Kidney (tissue), 14 donors: ENCODE measurements around the gene MOGAT3. TPM values are rescaled to one million over a fixed set of nuclear protein-coding genes. Genes with fewer than 3 reads are reported as not detected.
A peak's percentile ranks its signal among the peaks of the same experiment; 100 is the strongest.

Experiments
- DNase-seq, 5 donors: peaks; one replicate each; pipeline ENCODE4 v3.0.0-alpha.2; 2013 to 2020
- FAIRE-seq: peaks from 2 replicates; lab custom pipeline; 2012; peaks lifted over from hg19 to GRCh38; lab: Jason Lieb, UNC
- H3K27ac ChIP-seq, 2 donors: one replicate each; pipeline ENCODE4 v1.7.0; 2013; ENCODE audit warnings: low read depth in 2 of 2, low read length in 2 of 2, inconsistent platforms in 1 of 2
- H3K27me3 ChIP-seq: one replicate; pipeline ENCODE4 v1.7.1; 2013; ENCODE audit warnings: low read length, inconsistent platforms; ENCODE audit not compliant: control insufficient read depth, insufficient read depth
- H3K36me3 ChIP-seq, 3 donors: one replicate each; pipeline versions ENCODE4 v1.7.0 to v1.7.1; 2013; ENCODE audit warnings: low read length in 3 of 3, control low read depth in 1 of 3, inconsistent platforms in 1 of 3; ENCODE audit not compliant: insufficient read depth in 3 of 3, control insufficient read depth in 2 of 3
- H3K4me1 ChIP-seq, 3 donors: one replicate each; pipeline versions ENCODE4 v1.7.0 to v1.7.1; 2013; ENCODE audit warnings: low read length in 3 of 3, inconsistent platforms in 1 of 3, low read depth in 1 of 3; ENCODE audit not compliant: control insufficient read depth in 2 of 3, insufficient read depth in 2 of 3
- H3K4me3 ChIP-seq, 3 donors: one replicate each; pipeline versions ENCODE4 v1.7.0 to v1.8.1; 2013; ENCODE audit warnings: low read length in 3 of 3, control low read depth in 1 of 3, inconsistent platforms in 1 of 3
- H3K9ac ChIP-seq, 3 donors: one replicate each; pipeline versions ENCODE4 v1.7.0 to v1.7.1; 2013; ENCODE audit warnings: low read length in 3 of 3, control low read depth in 1 of 3, inconsistent platforms in 1 of 3
- H3K9me3 ChIP-seq, 3 donors: one replicate each; pipeline versions ENCODE4 v1.7.0 to v1.7.1; 2013; ENCODE audit warnings: low read length in 3 of 3, control low read depth in 1 of 3, inconsistent platforms in 1 of 3; ENCODE audit not compliant: control insufficient read depth in 2 of 3, insufficient read depth in 1 of 3
- intact Hi-C: fragments of 100-400 bp; cut with DNase I; formaldehyde crosslinking; loops from one replicate; pipeline ENCODE4 v1.11.1; 2022
- polyA plus RNA-seq: library from polyadenylated mRNA; stranded (reverse); fragments of 350-450 nt; fragmentation: Illumina TruSeq; extraction: RNeasy Lipid Tissue Mini Kit (QIAGEN cat#74804); gene quantifications from one replicate; pipeline ENCODE4 v1.2.3, GENCODE V29; 2014; ENCODE audit warnings: low read depth, low replicate concordance; ENCODE audit not compliant: insufficient read depth
- total RNA-seq: library from RNA; stranded (reverse); fragmentation: NEBNext Ultra II Directional; extraction: Animal tissue kit (Norgen Biotek cat#: 25700); gene quantifications from one replicate; pipeline ENCODE4 v1.2.1, GENCODE V29; 2021
- TF ChIP-seq, protein P1 (sequence below): IDR thresholded peaks from 3 replicates; pipeline ENCODE4 v1.5.1; 2012; ENCODE audit warnings: mild to moderate bottlenecking, moderate library complexity, borderline replicate concordance; ENCODE audit not compliant: insufficient read depth; ENCODE audit errors: extremely low read depth
- donor health status: control.
- donor health status: control.
- donor health status: control.
- donor health status: control.
- donor health status: control.
- donor health status: DM: yes; HTN: yes; CAD: no.
- donor health status: Normal renal cell carcinoma (clear cell type).

The MOGAT3 gene
- total and polyA plus RNA-seq, 2 donors from 2014 or later = 0.25 to 0.37 TPM

DNA sequence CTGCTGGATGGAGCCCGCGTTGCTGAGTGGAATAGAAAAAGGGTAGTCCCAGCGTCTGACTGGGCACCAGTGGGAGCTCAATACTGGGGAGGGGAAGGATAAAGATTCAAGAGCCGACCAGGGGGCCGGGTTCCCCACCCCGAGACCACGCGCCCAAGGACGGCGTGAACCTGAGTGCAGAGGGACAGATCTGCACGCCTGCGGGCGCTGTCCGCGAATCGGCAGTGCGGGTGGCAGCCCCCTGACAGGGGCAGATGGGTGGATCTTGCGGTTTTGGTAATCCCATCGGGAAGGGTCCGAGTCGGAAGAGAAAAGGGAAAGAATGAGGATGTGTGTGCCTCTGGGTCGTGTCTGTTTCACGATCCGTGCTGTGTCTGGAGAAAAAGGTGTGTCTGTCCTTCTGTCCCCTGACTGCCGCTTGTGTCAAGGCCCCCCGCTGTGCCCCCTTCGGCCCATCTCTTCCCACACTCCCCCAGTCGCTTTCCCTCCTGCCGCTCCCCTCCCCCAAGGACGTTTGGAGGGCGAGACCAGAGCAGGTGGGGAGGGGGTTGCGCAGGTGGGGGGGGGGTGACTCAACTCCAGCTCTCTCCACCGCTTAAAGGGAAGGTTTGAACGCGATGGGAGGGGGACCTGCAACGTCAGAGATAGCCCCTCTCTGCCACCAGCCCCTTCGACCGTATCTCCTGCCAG lies 34.7 kb downstream of the MOGAT3 start:
- Histone ChIP-seq H3K4me3 (peak overlapping the region in 1 of 3 donors; percentile 21), H3K9ac (no peak overlapping the region), H3K27me3 (peaks cover 54% of the 10 kb centered on the region), H3K27ac (no peak overlapping the region), H3K4me1 (peaks cover 0 to 22% (median 5%) of the 10 kb centered on the region in 3 donors), H3K36me3 (no peaks in the 10 kb centered on the region), H3K9me3 (no peaks in the 10 kb centered on the region)
- FAIRE-seq = no peak
- TF ChIP-seq, protein P1, sequence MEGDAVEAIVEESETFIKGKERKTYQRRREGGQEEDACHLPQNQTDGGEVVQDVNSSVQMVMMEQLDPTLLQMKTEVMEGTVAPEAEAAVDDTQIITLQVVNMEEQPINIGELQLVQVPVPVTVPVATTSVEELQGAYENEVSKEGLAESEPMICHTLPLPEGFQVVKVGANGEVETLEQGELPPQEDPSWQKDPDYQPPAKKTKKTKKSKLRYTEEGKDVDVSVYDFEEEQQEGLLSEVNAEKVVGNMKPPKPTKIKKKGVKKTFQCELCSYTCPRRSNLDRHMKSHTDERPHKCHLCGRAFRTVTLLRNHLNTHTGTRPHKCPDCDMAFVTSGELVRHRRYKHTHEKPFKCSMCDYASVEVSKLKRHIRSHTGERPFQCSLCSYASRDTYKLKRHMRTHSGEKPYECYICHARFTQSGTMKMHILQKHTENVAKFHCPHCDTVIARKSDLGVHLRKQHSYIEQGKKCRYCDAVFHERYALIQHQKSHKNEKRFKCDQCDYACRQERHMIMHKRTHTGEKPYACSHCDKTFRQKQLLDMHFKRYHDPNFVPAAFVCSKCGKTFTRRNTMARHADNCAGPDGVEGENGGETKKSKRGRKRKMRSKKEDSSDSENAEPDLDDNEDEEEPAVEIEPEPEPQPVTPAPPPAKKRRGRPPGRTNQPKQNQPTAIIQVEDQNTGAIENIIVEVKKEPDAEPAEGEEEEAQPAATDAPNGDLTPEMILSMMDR = no peak
- DNase-seq = peak in 1 of 5 donors; percentile 67
- intact Hi-C loops = no loop called here

DNA sequence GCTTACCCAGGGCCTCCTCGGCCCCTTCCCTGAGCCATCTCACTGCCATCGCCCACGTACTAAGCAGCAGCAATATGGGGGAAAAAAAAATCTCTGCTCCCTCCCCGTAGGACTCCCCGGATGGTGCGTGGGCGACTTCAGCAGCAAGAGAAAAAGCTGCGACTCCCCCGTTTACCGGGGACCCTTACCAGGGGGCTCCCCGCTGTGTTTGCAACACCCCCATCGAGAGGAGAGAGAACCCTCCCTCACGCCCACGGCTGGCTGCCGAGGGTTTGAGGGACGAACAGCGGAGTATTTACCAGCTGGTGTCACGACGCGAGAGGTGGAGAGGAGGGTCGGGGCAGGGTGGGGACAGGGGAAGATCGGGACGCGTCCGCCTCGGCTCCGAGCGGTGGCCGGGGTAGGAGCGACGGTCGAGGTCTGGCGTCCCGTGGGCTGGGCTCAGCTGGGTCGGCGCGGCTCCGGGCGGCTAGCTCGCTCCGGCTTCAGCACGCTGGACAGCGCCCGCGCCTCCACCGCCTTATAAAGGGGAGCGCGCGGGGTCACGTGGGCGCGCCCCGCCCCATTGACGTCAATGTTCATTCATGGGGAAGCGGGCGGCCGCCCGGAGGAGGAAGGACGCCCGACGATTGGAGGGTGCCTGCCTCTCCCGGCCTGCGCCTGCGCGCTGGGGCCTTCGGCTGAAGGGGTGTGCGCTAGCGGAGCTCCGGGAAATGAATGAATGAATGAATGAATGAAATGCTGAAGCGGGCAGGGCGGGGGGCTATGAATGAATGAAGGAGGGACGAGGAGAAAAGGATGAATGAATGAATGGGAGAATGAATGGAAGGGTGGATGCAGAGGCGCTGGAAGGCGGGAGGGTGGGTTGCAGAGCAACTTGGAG lies 35.5 kb downstream of the MOGAT3 start, which contains the start of gene VGF:
Gene VGF, minus strand, starts transcription at position 495 of the 883 bp plus-strand sequence. CDS start 726 bp downstream, outside the sequence.
- TF ChIP-seq, protein P1 = no peak
- no peak within 1 kb of the TSS for H3K27ac ChIP-seq
- peaks cover 0 to 24% (median 5%) of the 10 kb centered on the region in 3 donors for H3K4me1 ChIP-seq
- H3K9me3 ChIP-seq = no peaks in the 10 kb centered on the region
- H3K4me3 ChIP-seq = peak within 1 kb of the TSS in 1 of 3 donors; percentile 21
- peaks cover 47% of the 10 kb centered on the region for H3K27me3 ChIP-seq
- H3K9ac ChIP-seq = no peak within 1 kb of the TSS
- intact Hi-C loops = no loop called here
- H3K36me3 ChIP-seq = no peaks in the 10 kb centered on the region
- DNase-seq (peak; percentile 91 to 98 (median 95)), FAIRE-seq (no peak)

DNA sequence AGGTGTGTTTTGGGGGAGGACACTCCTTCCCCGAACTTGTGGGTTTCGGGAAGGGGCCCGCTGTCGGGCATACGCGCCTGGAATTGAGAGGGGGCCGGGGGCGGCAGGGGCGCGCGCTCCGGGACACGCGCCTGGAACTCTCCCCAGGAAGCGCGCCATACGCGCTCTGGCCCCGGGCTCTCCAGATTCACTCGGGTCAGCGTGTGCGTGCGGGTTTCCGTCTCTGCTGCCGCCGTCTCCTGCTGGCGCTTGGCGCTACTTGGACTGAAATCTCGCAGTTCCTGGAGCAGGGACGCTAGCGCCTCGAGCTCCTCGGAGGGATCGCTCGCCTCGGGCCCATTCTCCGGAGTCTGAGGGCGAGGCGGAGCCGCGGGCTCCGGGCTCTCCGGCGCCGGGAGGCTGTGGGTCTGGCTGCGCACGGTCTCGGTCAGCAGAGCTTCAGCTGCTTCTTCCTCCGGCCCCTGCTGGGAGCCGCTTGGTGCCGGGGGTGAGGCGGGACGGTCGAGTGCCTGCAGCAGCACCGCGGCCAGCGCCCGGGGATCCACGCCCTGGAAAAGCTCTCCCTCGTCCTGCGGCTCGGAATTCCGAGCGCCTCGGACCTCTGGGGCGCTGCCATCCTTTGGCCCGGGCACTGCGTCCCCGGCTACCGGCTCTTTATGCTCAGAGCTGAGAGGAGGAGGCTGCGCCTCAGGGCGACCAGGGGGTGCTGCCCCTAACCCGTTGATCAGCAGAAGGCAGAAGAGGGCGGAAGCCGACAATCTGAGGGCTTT lies 36.6 kb downstream of the MOGAT3 start:
- peak in 4 of 5 donors; percentile 71 to 84 (median 76) for DNase-seq
- Histone ChIP-seq H3K27me3 (peaks cover 36% of the 10 kb centered on the region), H3K27ac (no peak overlapping the region), H3K36me3 (peaks cover 0 to 3% (median 0%) of the 10 kb centered on the region in 3 donors), H3K4me3 (no peak overlapping the region), H3K9ac (no peak overlapping the region), H3K9me3 (no peaks in the 10 kb centered on the region), H3K4me1 (peaks cover 0 to 27% (median 5%) of the 10 kb centered on the region in 3 donors)
- FAIRE-seq = no peak
- intact Hi-C loops = no loop called here
- TF ChIP-seq, protein P1 = no peak
